Mesothelial cell of epicardium (in vitro differentiated cells): ENCODE measurements around the gene SCAPER. TPM values are rescaled to one million over a fixed set of nuclear protein-coding genes. Genes with fewer than 3 reads are reported as not detected.

Experiments used
- DNase-seq, 2 experiments: peaks; one replicate each; pipeline ENCODE4 v3.0.0; 2021; ENCODE audit warnings: low spot score in 2 of 2; ENCODE audit not compliant: unreplicated experiment in 2 of 2
- H3K27ac Mint-ChIP-seq: 2 replicates; pipeline ENCODE4 v1.8.0; 2021; ENCODE audit warnings: mixed read lengths
- H3K27me3 Mint-ChIP-seq: 2 replicates; pipeline ENCODE4 v1.8.0; 2021; ENCODE audit warnings: low read depth, mixed read lengths
- H3K36me3 Mint-ChIP-seq: 2 replicates; pipeline ENCODE4 v1.8.0; 2021; ENCODE audit warnings: mixed read lengths
- H3K4me1 Mint-ChIP-seq: 2 replicates; pipeline ENCODE4 v1.8.0; 2021; ENCODE audit warnings: mixed read lengths
- H3K4me3 Mint-ChIP-seq: 2 replicates; pipeline ENCODE4 v1.8.0; 2021; ENCODE audit warnings: mild to moderate bottlenecking, moderate library complexity, mixed read lengths
- H3K9me3 Mint-ChIP-seq: 2 replicates; pipeline ENCODE4 v1.8.0; 2021; ENCODE audit warnings: mixed read lengths
- total RNA-seq: library from RNA; stranded (reverse); gene quantifications from 3 replicates; pipeline ENCODE4 v1.2.1, GENCODE V29; 2021
- TF ChIP-seq, protein P1 (sequence below): fragments of 200-600 bp; sonication (generic); IDR thresholded peaks from one replicate; pipeline ENCODE4 v1.5.0; 2021; ENCODE audit warnings: antibody characterized with exemption; ENCODE audit not compliant: unreplicated experiment

The SCAPER gene
- total RNA-seq, 1 donor from 2014 or later, result 35.9 TPM

DNA sequence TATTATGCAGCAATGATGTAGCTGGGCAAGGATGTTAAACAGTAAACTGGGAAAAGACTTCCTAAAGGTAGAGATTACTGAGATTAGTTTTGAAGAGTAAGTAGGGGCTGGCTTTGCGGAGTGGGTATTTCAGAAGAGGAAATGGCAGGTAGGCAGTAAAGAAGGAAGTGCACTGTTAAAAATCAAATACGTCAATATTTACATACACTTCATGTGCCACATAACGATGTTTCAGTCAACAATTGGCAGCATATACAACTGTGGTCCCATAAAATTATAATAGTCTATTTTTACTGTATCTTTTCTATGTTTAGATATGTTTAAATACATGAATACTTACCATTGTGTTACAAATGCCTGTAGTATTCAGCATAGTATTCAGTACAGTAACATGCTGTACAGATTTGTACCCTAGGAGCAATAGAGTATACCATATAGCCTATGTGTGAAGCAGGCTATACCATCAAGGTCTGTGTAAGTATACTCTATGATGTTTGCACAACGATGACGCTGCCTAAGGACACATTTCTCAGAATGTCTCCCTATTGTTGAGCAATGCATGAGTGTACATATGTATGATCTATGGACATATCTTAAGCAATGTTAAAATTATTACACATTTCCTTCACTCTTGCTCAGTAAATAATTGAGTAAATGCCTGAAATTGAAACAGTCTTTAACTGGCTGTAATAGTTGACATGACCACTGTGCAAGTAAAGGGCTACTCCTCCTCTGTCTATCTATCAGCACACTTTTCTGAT lies 371.9 kb downstream of the SCAPER start:
- Mint-ChIP-seq H3K27me3 (no peaks in the 10 kb centered on the region), H3K9me3 (no peaks in the 10 kb centered on the region), H3K4me1 (no peaks in the 10 kb centered on the region), H3K4me3 (no peak overlapping the region), H3K27ac (no peak overlapping the region), H3K36me3 (no peaks in the 10 kb centered on the region)
- no peak for DNase-seq
- TF ChIP-seq, protein P1, sequence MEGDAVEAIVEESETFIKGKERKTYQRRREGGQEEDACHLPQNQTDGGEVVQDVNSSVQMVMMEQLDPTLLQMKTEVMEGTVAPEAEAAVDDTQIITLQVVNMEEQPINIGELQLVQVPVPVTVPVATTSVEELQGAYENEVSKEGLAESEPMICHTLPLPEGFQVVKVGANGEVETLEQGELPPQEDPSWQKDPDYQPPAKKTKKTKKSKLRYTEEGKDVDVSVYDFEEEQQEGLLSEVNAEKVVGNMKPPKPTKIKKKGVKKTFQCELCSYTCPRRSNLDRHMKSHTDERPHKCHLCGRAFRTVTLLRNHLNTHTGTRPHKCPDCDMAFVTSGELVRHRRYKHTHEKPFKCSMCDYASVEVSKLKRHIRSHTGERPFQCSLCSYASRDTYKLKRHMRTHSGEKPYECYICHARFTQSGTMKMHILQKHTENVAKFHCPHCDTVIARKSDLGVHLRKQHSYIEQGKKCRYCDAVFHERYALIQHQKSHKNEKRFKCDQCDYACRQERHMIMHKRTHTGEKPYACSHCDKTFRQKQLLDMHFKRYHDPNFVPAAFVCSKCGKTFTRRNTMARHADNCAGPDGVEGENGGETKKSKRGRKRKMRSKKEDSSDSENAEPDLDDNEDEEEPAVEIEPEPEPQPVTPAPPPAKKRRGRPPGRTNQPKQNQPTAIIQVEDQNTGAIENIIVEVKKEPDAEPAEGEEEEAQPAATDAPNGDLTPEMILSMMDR, result no peak

DNA sequence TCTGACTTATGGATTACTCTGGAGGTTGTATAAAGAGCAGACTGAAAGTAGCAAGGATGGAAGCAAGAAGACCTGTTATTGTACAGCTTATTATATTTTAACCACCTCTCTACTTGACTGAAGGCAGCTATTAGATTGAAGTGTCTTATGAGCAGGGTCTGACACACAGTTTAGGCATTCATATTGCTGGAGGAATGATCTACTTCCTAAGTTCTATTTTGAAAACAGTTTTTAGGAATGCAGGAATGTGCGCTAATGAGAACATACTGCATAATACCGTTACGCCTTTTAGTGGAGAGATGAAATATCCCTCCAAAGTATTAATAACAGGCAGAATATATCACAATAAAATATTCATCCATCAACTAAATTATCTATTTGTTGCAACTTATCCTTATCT lies 375.2 kb downstream of the SCAPER start:
- Mint-ChIP-seq H3K27ac (no peak overlapping the region), H3K4me1 (peaks cover 4% of the 10 kb centered on the region), H3K36me3 (no peaks in the 10 kb centered on the region), H3K4me3 (no peak overlapping the region), H3K27me3 (no peaks in the 10 kb centered on the region), H3K9me3 (peaks cover 9% of the 10 kb centered on the region)
- TF ChIP-seq, protein P1, result no peak
- no peak for DNase-seq

DNA sequence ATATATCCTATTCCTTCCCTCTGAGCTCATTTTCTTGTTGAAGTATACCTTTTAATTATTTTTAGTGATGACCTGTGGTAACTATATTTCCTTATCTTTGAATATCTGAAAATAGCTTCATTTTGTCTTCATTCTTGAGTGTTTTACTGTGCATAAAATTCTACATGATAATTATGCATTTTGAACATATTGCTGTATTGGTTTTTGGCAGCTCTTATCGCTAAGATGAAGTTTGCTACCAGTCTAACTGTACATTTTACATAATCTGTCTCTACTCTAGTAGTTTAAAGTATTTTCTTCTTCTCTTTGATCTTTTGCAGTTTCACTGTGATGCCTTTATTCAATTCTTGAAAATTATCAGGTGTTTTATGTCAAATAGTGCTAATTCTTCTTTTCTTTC lies 379.0 kb downstream of the SCAPER start:
- no peak overlapping the region for H3K4me3 Mint-ChIP-seq
- H3K9me3 Mint-ChIP-seq, result peaks cover 9% of the 10 kb centered on the region
- no peak overlapping the region for H3K27ac Mint-ChIP-seq
- H3K27me3 Mint-ChIP-seq, result no peaks in the 10 kb centered on the region
- TF ChIP-seq, protein P1, result no peak
- no peak for DNase-seq
- H3K4me1 Mint-ChIP-seq, result peaks cover 12% of the 10 kb centered on the region
- no peaks in the 10 kb centered on the region for H3K36me3 Mint-ChIP-seq

DNA sequence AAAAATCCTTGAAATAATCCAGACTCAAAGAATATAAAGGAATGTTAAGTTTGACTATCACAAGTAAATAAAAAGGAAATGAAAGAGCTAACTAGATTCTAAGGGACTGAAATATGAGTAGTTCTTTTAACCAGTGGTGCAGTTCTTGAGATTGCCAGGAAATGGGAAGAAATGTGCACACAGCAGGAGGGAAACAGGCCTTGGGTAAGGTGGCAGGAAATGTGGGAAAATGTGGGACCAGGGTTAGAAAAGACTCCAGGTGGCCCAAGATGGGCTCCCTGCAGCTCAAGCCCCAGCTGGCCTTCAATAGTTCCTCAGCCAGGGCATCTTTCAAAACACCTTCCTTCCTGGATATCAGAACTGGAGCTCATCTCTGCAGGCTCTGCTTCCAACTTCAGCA lies 387.2 kb downstream of the SCAPER start:
- H3K9me3 Mint-ChIP-seq, result no peaks in the 10 kb centered on the region
- peaks cover 2% of the 10 kb centered on the region for H3K4me1 Mint-ChIP-seq
- peak overlapping the region; percentile 6 for H3K27ac Mint-ChIP-seq
- H3K27me3 Mint-ChIP-seq, result no peaks in the 10 kb centered on the region
- H3K4me3 Mint-ChIP-seq, result no peak overlapping the region
- no peak for DNase-seq
- TF ChIP-seq, protein P1, result no peak
- no peaks in the 10 kb centered on the region for H3K36me3 Mint-ChIP-seq

DNA sequence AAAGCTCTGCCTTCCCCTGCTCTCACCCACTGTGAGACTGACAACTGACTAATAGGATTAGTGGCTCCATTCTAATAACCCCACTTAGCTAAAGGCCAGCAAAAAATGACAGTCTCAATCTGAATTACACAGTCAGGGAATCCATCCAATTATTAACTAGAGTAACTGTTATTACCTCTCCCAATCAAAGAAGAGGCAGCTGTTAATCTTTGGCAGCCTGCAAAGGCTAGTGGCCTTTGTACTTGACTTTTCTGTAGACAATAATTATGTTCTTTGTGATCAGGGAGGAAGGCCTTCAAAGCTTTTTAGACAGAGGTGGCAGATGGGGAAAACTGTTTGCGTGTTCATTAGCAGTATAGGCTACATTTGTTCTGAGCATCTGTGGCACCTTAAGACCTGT lies 390.9 kb downstream of the SCAPER start:
- Mint-ChIP-seq H3K27me3 (no peaks in the 10 kb centered on the region), H3K4me3 (no peak overlapping the region), H3K9me3 (peaks cover 8% of the 10 kb centered on the region), H3K36me3 (no peaks in the 10 kb centered on the region), H3K27ac (no peak overlapping the region), H3K4me1 (no peaks in the 10 kb centered on the region)
- TF ChIP-seq, protein P1, result no peak
- DNase-seq, result no peak
